ENCODE measurements around the gene RCL1.

- TF ChIP-seq CTCF (IDR thresholded peaks at IDR 0.05) (no peak), POLR2A (IDR thresholded peaks at IDR 0.05) (no peak)
Measured at GRCh38 chr9:4796530-4796929, 3.8 kb downstream of the RCL1 start.

All from thyroid gland (tissue), 4 donors.